ENCODE data around the gene SPPL3.

Gene SPPL3

GRCh38 chr12:120719496-120720233 lies 184.5 kb downstream of the SPPL3 start:
- no peak for DNase-seq

DNA sequence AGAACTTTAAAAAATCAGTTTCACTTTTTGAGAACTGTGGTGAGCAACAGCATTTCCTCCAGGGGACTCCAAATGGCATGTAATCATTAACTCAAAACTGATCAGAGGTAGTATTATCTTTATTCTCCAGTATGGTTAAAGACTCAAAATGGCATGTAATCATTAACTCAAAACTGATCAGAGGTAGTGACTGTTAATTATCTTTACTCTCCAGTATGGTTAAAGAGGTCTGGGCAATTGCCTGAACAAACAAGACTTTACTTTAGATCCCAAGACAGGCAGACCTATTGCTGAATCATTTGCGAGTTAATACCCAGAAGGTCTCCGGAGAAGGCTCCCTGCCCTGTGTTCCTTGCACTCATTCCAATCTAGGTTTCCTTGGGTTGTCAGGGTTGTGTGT lies 185.1 kb downstream of the SPPL3 start:
- no peak for DNase-seq

- DNase-seq = no peak
Observed at GRCh38 chr12:120718055-120718454, 186.1 kb downstream of the SPPL3 start.

- peak; percentile 88 for DNase-seq
Observed at GRCh38 chr12:120713861-120714482, 190.2 kb downstream of the SPPL3 start.

DNA sequence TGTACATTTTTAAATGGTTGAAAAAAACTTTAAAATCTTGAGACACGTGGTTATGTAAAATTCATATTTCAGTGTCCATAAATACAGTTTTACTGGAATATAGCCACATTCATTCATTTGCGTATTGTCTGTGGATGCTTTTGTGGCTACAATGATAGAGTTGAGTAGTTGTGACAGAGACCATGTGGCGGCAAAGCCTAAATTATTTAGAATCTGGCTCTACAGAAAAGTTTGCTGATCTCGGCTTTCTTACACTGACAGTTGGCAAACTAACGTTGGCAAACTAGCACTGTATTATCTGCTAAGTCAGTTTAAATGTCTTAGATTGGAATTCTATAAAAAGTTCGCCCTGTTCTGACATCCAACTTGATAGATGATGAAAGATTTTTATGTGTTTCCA lies 191.5 kb downstream of the SPPL3 start:
- DNase-seq = no peak

Measured in CD4-positive, alpha-beta T cell treated with Interleukin-17A for 1 hour (primary cell).